Gastrocnemius medialis (tissue), 4 donors: ENCODE results near the gene IL1R1. TPM values are rescaled to one million over a fixed set of nuclear protein-coding genes. Genes with fewer than 3 reads are reported as not detected.

Experiments used
- ATAC-seq, 2 donors: fragments of 150-250 bp; one replicate each; pipeline ENCODE4 v1.9.1; 2016
- DNase-seq, 2 donors: peaks; one replicate each; pipeline ENCODE4 v3.0.0-alpha.2; 2019
- H3K27ac ChIP-seq, 4 donors: fragments of 200-600 bp; sonication (generic); 1 replicate in 1 of 4; 2 replicates in 3 of 4; pipeline ENCODE4 v1.5.1; 2016 to 2018; ENCODE audit warnings: mild to moderate bottlenecking in 2 of 4, moderate library complexity in 1 of 4
- H3K27me3 ChIP-seq, 3 donors: fragments of 200-600 bp; sonication (generic) in 2 of 3; 1 replicate in 1 of 3; 2 replicates in 2 of 3; pipeline versions ENCODE4 v1.5.1 to v1.6.0; 2016 to 2019; ENCODE audit warnings: mild to moderate bottlenecking in 1 of 3, moderate library complexity in 1 of 3
- H3K36me3 ChIP-seq, 2 donors: fragments of 200-600 bp; sonication (generic) in 1 of 2; one replicate each; pipeline ENCODE4 v1.5.1; 2017 to 2018
- H3K4me1 ChIP-seq, 2 donors: fragments of 200-600 bp; sonication (generic) in 1 of 2; one replicate each; pipeline ENCODE4 v1.5.1; 2016 to 2017; ENCODE audit warnings: mild to moderate bottlenecking in 2 of 2
- H3K4me3 ChIP-seq, 4 donors: fragments of 200-600 bp; sonication (generic) in 3 of 4; 1 replicate in 1 of 4; 2 replicates in 3 of 4; pipeline ENCODE4 v1.5.1; 2016 to 2019; ENCODE audit warnings: mild to moderate bottlenecking in 2 of 4
- H3K9me3 ChIP-seq, 3 donors: fragments of 200-600 bp; sonication (generic) in 2 of 3; 1 replicate in 1 of 3; 2 replicates in 2 of 3; pipeline ENCODE4 v1.5.1; 2016 to 2019
- CTCF ChIP-seq, 5 experiments: fragments of 450-650 bp in 3 of 5; fragments of 200-600 bp in 2 of 5; sonication (generic) in 2 of 5; IDR thresholded peaks in 4 of 5; conservative IDR thresholded peaks in 1 of 5; 1 replicate in 4 of 5; 2 replicates in 1 of 5; pipeline ENCODE4 v1.5.1; 2016 to 2019; ENCODE audit warnings: antibody characterized with exemption in 5 of 5, mild to moderate bottlenecking in 3 of 5, moderate library complexity in 3 of 5
- POLR2A ChIP-seq, 2 donors: fragments of 450-650 bp; IDR thresholded peaks; one replicate each; pipeline ENCODE4 v1.6.1; 2017; ENCODE audit warnings: antibody characterized with exemption in 2 of 2, mild to moderate bottlenecking in 2 of 2, moderate library complexity in 2 of 2
- in situ Hi-C, 4 donors: fragments of 200-750 bp; cut with MboI; loops; one replicate each; pipeline versions ENCODE4 v1.15.0 to v1.8.0; 2017; ENCODE audit warnings: low sequenced_read_pairs in 4 of 4
- intact Hi-C: fragments of 100-400 bp; cut with DNase I; formaldehyde crosslinking; loops from one replicate; pipeline ENCODE4 v1.15.1; 2023; ENCODE audit warnings: low total_unique reads
- total RNA-seq, 4 donors: library from RNA; depleted of rRNA; stranded (reverse); fragments of >200 nt; gene quantifications; one replicate each; pipeline versions ENCODE4 v1.1.0 to v1.2.3, GENCODE V29; 2016

IL1R1 gene
- total RNA-seq, 4 donors from 2014 or later = 17.6 to 23.3 (median 19.3) TPM

GRCh38 chr2:102131564-102131963 lies 11.0 kb upstream of the IL1R1 start:
- in situ Hi-C loops = no loop called here
- Histone ChIP-seq H3K36me3 (no peaks in the 10 kb centered on the region), H3K9me3 (no peaks in the 10 kb centered on the region), H3K4me3 (no peak overlapping the region), H3K4me1 (peaks cover 0 to 11% of the 10 kb centered on the region in 2 donors), H3K27ac (no peak overlapping the region), H3K27me3 (no peaks in the 10 kb centered on the region)
- intact Hi-C loops = no loop called here
- ATAC-seq (no peak), DNase-seq (no peak)
- TF ChIP-seq POLR2A (IDR thresholded peaks at IDR 0.05) (no peak), CTCF (IDR thresholded peaks at IDR 0.05 in 4 of 5, conservative IDR thresholded peaks at IDR 0.05 in 1 of 5) (no peak)

- TF ChIP-seq CTCF (IDR thresholded peaks at IDR 0.05 in 4 of 5, conservative IDR thresholded peaks at IDR 0.05 in 1 of 5) (no peak), POLR2A (IDR thresholded peaks at IDR 0.05) (no peak)
- DNase-seq (no peak), ATAC-seq (no peak)
- Histone ChIP-seq H3K36me3 (no peaks in the 10 kb centered on the region), H3K27ac (no peak overlapping the region), H3K4me3 (no peak overlapping the region), H3K4me1 (peaks cover 0 to 10% of the 10 kb centered on the region in 2 donors), H3K27me3 (no peaks in the 10 kb centered on the region), H3K9me3 (no peaks in the 10 kb centered on the region)
- in situ Hi-C loops = no loop called here
- intact Hi-C loops = no loop called here
Measured at GRCh38 chr2:102137138-102137537, 5.4 kb upstream of the IL1R1 start.

GRCh38 chr2:102138331-102138730 lies 4.2 kb upstream of the IL1R1 start:
- peaks cover 0 to 10% of the 10 kb centered on the region in 2 donors for H3K4me1 ChIP-seq
- ATAC-seq = no peak
- H3K4me3 ChIP-seq = no peak overlapping the region
- no peak overlapping the region for H3K27ac ChIP-seq
- TF ChIP-seq CTCF (IDR thresholded peaks at IDR 0.05 in 4 of 5, conservative IDR thresholded peaks at IDR 0.05 in 1 of 5) (no peak), POLR2A (IDR thresholded peaks at IDR 0.05) (no peak)
- in situ Hi-C loops = no loop called here
- intact Hi-C loops = no loop called here
- no peaks in the 10 kb centered on the region for H3K27me3 ChIP-seq
- no peaks in the 10 kb centered on the region for H3K36me3 ChIP-seq
- H3K9me3 ChIP-seq = no peaks in the 10 kb centered on the region
- DNase-seq = no peak

- Histone ChIP-seq H3K27ac (peak overlapping the region in 1 of 4 donors; percentile 97), H3K27me3 (no peaks in the 10 kb centered on the region), H3K4me1 (peaks cover 10 to 13% of the 10 kb centered on the region in 2 donors), H3K36me3 (peaks cover 0 to 3% of the 10 kb centered on the region in 2 donors), H3K4me3 (no peak overlapping the region), H3K9me3 (no peaks in the 10 kb centered on the region)
- intact Hi-C loops (no loop called here), in situ Hi-C loops (no loop called here)
- TF ChIP-seq CTCF (IDR thresholded peaks at IDR 0.05 in 4 of 5, conservative IDR thresholded peaks at IDR 0.05 in 1 of 5) (no peak), POLR2A (IDR thresholded peaks at IDR 0.05) (no peak)
- DNase-seq (no peak), ATAC-seq (no peak)
Measured at GRCh38 chr2:102139851-102140250, 2.7 kb upstream of the IL1R1 start.

- intact Hi-C loops = no loop called here
- H3K27me3 ChIP-seq = no peaks in the 10 kb centered on the region
- DNase-seq (no peak), ATAC-seq (no peak)
- no peak overlapping the region for H3K4me3 ChIP-seq
- peaks cover 10 to 13% of the 10 kb centered on the region in 2 donors for H3K4me1 ChIP-seq
- TF ChIP-seq POLR2A (IDR thresholded peaks at IDR 0.05) (no peak), CTCF (IDR thresholded peaks at IDR 0.05 in 4 of 5, conservative IDR thresholded peaks at IDR 0.05 in 1 of 5) (no peak)
- H3K9me3 ChIP-seq = no peaks in the 10 kb centered on the region
- in situ Hi-C loops = no loop called here
- peaks cover 0 to 8% of the 10 kb centered on the region in 2 donors for H3K36me3 ChIP-seq
- H3K27ac ChIP-seq = peak overlapping the region in 3 of 4 donors; percentile 86 to 97 (median 94)
Measured at GRCh38 chr2:102140377-102140776, 2.2 kb upstream of the IL1R1 start.
